HepG2 (cell line): Measurements from ENCODE around the gene WNT7B. TPM values are rescaled to one million over a fixed set of nuclear protein-coding genes. Genes with fewer than 3 reads are reported as not detected.

ENCODE experiments used
- AGO1 ChIP-seq: fragments of 200-400 bp; formaldehyde crosslinking; IDR thresholded peaks from 2 replicates; pipeline ENCODE4 v1.6.1; 2017; ENCODE audit warnings: mild to moderate bottlenecking, low read depth, low read length, moderate library complexity; ENCODE audit not compliant: poor library complexity, severe bottlenecking
- AGO2 ChIP-seq: fragments of 200-400 bp; formaldehyde crosslinking; optimal IDR thresholded peaks from 2 replicates; pipeline ENCODE3; 2017; ENCODE audit warnings: mild to moderate bottlenecking, low read depth, low read length, moderate library complexity
- CBX2 ChIP-seq, 2 experiments: fragments of 200-600 bp in 1 of 2; sonication (generic); formaldehyde crosslinking in 1 of 2; IDR thresholded peaks; 2 replicates each; pipeline versions ENCODE4 v1.7.0 to v1.8.1; 2018 to 2022; ENCODE audit warnings: low read depth in 2 of 2, low read length in 1 of 2, mild to moderate bottlenecking in 1 of 2, missing genetic modification reagents in 1 of 2
- GLI4 ChIP-seq: sonication (generic); formaldehyde crosslinking; IDR thresholded peaks from 2 replicates; pipeline ENCODE4 v1.5.1; 2020; ENCODE audit warnings: missing genetic modification reagents, mild to moderate bottlenecking, moderate library complexity, borderline replicate concordance
- HNRNPL ChIP-seq: fragments of 200-400 bp; formaldehyde crosslinking; IDR thresholded peaks from 2 replicates; pipeline ENCODE4 v1.6.1; 2017; ENCODE audit warnings: mild to moderate bottlenecking, low read depth, low read length
- MAFK ChIP-seq, 2 experiments: IDR thresholded peaks in 1 of 2; conservative IDR thresholded peaks in 1 of 2; 2 replicates each; pipeline ENCODE4 v1.6.1; 2011; ENCODE audit warnings: improper control_type of control experiment in 2 of 2, low read length in 2 of 2
- NCOA2 ChIP-seq: sonication (generic); formaldehyde crosslinking; IDR thresholded peaks from 2 replicates; pipeline ENCODE4 v1.8.0; 2022; ENCODE audit warnings: inconsistent platforms
- RBM39 ChIP-seq: fragments of 200-400 bp; formaldehyde crosslinking; IDR thresholded peaks from one replicate; pipeline ENCODE4 v1.6.1; 2018; ENCODE audit warnings: antibody characterized with exemption, mild to moderate bottlenecking, low read depth, low read length; ENCODE audit not compliant: poor library complexity, severe bottlenecking
- RNF2 ChIP-seq: fragments of 450-650 bp; conservative IDR thresholded peaks from 2 replicates; pipeline ENCODE4 v1.6.1; 2016; ENCODE audit warnings: low read depth
- SIX4 ChIP-seq: sonication (generic); formaldehyde crosslinking; IDR thresholded peaks from 2 replicates; pipeline ENCODE4 v1.4.0; 2020; ENCODE audit warnings: missing genetic modification reagents
- SKI ChIP-seq: fragments of 450-650 bp; IDR thresholded peaks from one replicate; pipeline ENCODE4 v1.6.1; 2018; ENCODE audit warnings: mild to moderate bottlenecking; ENCODE audit not compliant: partially characterized antibody
- TEAD3 ChIP-seq: optimal IDR thresholded peaks from 2 replicates; pipeline ENCODE3; 2016; ENCODE audit warnings: borderline replicate concordance
- TOPORS ChIP-seq: sonication (generic); formaldehyde crosslinking; IDR thresholded peaks from 2 replicates; pipeline ENCODE4 v1.8.0; 2023; ENCODE audit warnings: mild to moderate bottlenecking, missing genetic modification reagents
- ZMYM4 ChIP-seq: sonication (generic); formaldehyde crosslinking; IDR thresholded peaks from 2 replicates; pipeline ENCODE4 v1.8.1; 2023; ENCODE audit warnings: mild to moderate bottlenecking, missing genetic modification reagents
- ZNF263 ChIP-seq: sonication (generic); formaldehyde crosslinking; IDR thresholded peaks from 2 replicates; pipeline ENCODE4 v1.4.0; 2020; ENCODE audit warnings: missing genetic modification reagents
- ZNF468 ChIP-seq: sonication (generic); formaldehyde crosslinking; IDR thresholded peaks from 2 replicates; pipeline ENCODE4 v1.8.0; 2022; ENCODE audit warnings: mild to moderate bottlenecking, moderate library complexity, missing genetic modification reagents
- ZNF530 ChIP-seq: sonication (generic); formaldehyde crosslinking; IDR thresholded peaks from 2 replicates; pipeline ENCODE4 v1.5.0; 2020; ENCODE audit warnings: low read depth, mild to moderate bottlenecking, missing genetic modification reagents
- ZNF549 ChIP-seq: sonication (generic); formaldehyde crosslinking; IDR thresholded peaks from 2 replicates; pipeline ENCODE4 v1.5.0; 2020; ENCODE audit warnings: missing genetic modification reagents
- polyA plus RNA-seq, 8 experiments: library from polyadenylated mRNA; depleted of rRNA in 3 of 8; stranded (reverse) in 7 of 8; unstranded in 1 of 8; fragments of >200 nt; fragmentation: Illumina TruSeq in 4 of 8; extraction: Trizol in 4 of 8; gene quantifications; 2 replicates each; pipeline versions ENCODE4 v1.2.1 to v1.2.3, GENCODE V29; 2011 to 2016; ENCODE audit warnings: low read depth in 4 of 8, missing spikeins in 1 of 8, mixed read lengths in 1 of 8; ENCODE audit not compliant: insufficient read depth in 1 of 8
- total RNA-seq, 5 experiments: library from RNA; depleted of rRNA; stranded (reverse); fragments of >200 nt; fragmentation: Illumina TruSeq; extraction: Trizol; gene quantifications; 2 replicates each; pipeline ENCODE4 v1.2.3, GENCODE V29; 2016; ENCODE audit warnings: low read depth in 1 of 5
- TF ChIP-seq, protein P1 (sequence below): sonication (generic); formaldehyde crosslinking; IDR thresholded peaks from 2 replicates; pipeline ENCODE4 v1.4.0; 2020; ENCODE audit warnings: low read depth, missing genetic modification reagents
- TF ChIP-seq, protein P2 (sequence below): sonication (generic); formaldehyde crosslinking; IDR thresholded peaks from 2 replicates; pipeline ENCODE4 v1.4.0; 2020; ENCODE audit warnings: missing genetic modification reagents
- TF ChIP-seq, protein P3 (sequence below), 2 experiments: sonication (generic) in 1 of 2; formaldehyde crosslinking in 1 of 2; IDR thresholded peaks; 2 replicates each; pipeline versions ENCODE4 v1.4.0 to v1.6.1; 2018 to 2020; ENCODE audit warnings: missing genetic modification reagents in 2 of 2, borderline replicate concordance in 1 of 2, low read depth in 1 of 2, mild to moderate bottlenecking in 1 of 2, missing biosample characterization in 1 of 2
- TF ChIP-seq, protein P4 (sequence below): sonication (generic); formaldehyde crosslinking; IDR thresholded peaks from 2 replicates; pipeline ENCODE4 v1.5.0; 2020; ENCODE audit warnings: mild to moderate bottlenecking, missing genetic modification reagents, moderate library complexity

WNT7B gene
- total and polyA plus RNA-seq, 2 of the 13 experiments (the other 11 are each of a cell fraction or from before 2014, with no cell fraction given): 0.09 TPM; not detected in 1

DNA sequence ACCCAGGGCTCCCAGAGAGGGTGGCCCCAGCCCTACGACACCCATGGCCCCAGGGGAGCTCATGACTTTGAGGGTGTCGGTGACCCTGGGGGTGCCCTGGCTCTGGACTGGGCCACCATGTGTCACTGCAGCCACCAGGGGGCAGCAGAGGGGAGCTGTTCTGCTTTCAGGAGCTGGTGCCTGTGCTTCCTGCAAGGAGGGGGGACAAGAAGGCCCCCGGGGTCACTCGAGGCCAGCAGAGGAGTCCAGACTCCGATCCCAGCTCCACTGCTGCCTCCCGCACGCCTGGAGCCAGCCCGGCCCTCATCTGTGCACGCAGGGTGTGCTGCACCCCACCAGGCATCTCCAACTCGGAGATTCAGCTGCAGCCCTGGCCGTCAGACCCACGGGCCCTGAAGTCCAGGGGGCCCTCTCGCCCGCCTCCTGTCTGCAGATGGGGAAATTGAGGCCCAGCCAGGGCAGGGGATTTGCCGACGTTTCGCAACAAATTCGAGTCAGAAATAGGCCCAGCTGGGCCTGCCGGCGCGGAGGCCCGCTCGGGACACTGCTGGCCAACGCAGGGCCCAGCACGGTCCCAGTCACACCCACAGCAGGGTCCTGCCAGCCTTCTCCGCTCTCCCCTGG is 29.5 kb upstream of the WNT7B start (continued):
- TF ChIP-seq SKI (peak; percentile 50), MAFK (conservative IDR thresholded peaks at IDR 0.05 in 1 of 2, IDR thresholded peaks at IDR 0.05 in 1 of 2; ENCODE audit: low read length in 2 of 2) (no peak), TOPORS (CRISPR knock-in tag) (0 out of 2 replicates have a peak, but pooled peaks have one; percentile 27), ZNF468 (no peak), ZMYM4 (CRISPR knock-in tag) (no peak), ZNF530 (no peak), AGO2 (no peak), RNF2 (0 out of 2 replicates have a peak, but pooled peaks have one; percentile 18), SIX4 (no peak), RBM39 (peak; percentile 33), TEAD3 (CRISPR knock-in tag) (peak; percentile 32), AGO1 (peak; percentile 52), NCOA2 (CRISPR knock-in tag) (peak; percentile 49; the same call in 1 of the 2 replicates), ZNF263 (CRISPR knock-in tag) (peak; percentile 63; the same call in 1 of the 2 replicates), CBX2 (IDR thresholded peaks at IDR 0.05; ENCODE audit: low read depth, low read length) (no peak), CBX2 (CRISPR knock-in tag; IDR thresholded peaks at IDR 0.05; ENCODE audit: low read depth) (no peak), GLI4 (CRISPR knock-in tag) (0 out of 2 replicates have a peak, but pooled peaks have one; percentile 23), HNRNPL (0 out of 2 replicates have a peak, but pooled peaks have one; percentile 4), ZNF549 (no peak)
- TF ChIP-seq, protein P1, sequence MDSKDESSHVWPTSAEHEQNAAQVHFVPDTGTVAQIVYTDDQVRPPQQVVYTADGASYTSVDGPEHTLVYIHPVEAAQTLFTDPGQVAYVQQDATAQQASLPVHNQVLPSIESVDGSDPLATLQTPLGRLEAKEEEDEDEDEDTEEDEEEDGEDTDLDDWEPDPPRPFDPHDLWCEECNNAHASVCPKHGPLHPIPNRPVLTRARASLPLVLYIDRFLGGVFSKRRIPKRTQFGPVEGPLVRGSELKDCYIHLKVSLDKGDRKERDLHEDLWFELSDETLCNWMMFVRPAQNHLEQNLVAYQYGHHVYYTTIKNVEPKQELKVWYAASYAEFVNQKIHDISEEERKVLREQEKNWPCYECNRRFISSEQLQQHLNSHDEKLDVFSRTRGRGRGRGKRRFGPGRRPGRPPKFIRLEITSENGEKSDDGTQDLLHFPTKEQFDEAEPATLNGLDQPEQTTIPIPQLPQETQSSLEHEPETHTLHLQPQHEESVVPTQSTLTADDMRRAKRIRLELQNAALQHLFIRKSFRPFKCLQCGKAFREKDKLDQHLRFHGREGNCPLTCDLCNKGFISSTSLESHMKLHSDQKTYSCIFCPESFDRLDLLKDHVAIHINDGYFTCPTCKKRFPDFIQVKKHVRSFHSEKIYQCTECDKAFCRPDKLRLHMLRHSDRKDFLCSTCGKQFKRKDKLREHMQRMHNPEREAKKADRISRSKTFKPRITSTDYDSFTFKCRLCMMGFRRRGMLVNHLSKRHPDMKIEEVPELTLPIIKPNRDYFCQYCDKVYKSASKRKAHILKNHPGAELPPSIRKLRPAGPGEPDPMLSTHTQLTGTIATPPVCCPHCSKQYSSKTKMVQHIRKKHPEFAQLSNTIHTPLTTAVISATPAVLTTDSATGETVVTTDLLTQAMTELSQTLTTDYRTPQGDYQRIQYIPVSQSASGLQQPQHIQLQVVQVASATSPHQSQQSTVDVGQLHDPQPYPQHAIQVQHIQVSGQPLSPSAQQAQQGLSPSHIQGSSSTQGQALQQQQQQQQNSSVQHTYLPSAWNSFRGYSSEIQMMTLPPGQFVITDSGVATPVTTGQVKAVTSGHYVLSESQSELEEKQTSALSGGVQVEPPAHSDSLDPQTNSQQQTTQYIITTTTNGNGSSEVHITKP (CRISPR knock-in tag): no peak
- TF ChIP-seq, protein P2, sequence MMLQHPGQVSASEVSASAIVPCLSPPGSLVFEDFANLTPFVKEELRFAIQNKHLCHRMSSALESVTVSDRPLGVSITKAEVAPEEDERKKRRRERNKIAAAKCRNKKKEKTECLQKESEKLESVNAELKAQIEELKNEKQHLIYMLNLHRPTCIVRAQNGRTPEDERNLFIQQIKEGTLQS (CRISPR knock-in tag): no peak
- TF ChIP-seq, protein P3, sequence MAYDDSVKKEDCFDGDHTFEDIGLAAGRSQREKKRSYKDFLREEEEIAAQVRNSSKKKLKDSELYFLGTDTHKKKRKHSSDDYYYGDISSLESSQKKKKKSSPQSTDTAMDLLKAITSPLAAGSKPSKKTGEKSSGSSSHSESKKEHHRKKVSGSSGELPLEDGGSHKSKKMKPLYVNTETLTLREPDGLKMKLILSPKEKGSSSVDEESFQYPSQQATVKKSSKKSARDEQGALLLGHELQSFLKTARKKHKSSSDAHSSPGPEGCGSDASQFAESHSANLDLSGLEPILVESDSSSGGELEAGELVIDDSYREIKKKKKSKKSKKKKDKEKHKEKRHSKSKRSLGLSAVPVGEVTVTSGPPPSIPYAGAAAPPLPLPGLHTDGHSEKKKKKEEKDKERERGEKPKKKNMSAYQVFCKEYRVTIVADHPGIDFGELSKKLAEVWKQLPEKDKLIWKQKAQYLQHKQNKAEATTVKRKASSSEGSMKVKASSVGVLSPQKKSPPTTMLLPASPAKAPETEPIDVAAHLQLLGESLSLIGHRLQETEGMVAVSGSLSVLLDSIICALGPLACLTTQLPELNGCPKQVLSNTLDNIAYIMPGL (CRISPR knock-in tag; IDR thresholded peaks at IDR 0.05; ENCODE audit: borderline replicate concordance in 1 of 2, low read depth in 1 of 2): peak; percentile 45 to 71; a peak in 1 of 4 replicates
- TF ChIP-seq, protein P4, sequence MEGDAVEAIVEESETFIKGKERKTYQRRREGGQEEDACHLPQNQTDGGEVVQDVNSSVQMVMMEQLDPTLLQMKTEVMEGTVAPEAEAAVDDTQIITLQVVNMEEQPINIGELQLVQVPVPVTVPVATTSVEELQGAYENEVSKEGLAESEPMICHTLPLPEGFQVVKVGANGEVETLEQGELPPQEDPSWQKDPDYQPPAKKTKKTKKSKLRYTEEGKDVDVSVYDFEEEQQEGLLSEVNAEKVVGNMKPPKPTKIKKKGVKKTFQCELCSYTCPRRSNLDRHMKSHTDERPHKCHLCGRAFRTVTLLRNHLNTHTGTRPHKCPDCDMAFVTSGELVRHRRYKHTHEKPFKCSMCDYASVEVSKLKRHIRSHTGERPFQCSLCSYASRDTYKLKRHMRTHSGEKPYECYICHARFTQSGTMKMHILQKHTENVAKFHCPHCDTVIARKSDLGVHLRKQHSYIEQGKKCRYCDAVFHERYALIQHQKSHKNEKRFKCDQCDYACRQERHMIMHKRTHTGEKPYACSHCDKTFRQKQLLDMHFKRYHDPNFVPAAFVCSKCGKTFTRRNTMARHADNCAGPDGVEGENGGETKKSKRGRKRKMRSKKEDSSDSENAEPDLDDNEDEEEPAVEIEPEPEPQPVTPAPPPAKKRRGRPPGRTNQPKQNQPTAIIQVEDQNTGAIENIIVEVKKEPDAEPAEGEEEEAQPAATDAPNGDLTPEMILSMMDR (CRISPR knock-in tag): peak; percentile 96
